GM18868 (cell line): Measurements from ENCODE around the gene PLPPR4.
"Not testable (repeated sequence)": the region's sequence is repeated elsewhere in the genome, so short reads cannot be mapped to it uniquely, and the experiment has no call there.

Source experiments
- ATAC-seq: cut with Tn5 transposase; IDR thresholded peaks from one replicate; pipeline ENCODE4 v1.9.1; 2021; ENCODE audit warnings: mild to moderate bottlenecking, moderate library complexity; ENCODE audit not compliant: unreplicated experiment

Gene PLPPR4

DNA sequence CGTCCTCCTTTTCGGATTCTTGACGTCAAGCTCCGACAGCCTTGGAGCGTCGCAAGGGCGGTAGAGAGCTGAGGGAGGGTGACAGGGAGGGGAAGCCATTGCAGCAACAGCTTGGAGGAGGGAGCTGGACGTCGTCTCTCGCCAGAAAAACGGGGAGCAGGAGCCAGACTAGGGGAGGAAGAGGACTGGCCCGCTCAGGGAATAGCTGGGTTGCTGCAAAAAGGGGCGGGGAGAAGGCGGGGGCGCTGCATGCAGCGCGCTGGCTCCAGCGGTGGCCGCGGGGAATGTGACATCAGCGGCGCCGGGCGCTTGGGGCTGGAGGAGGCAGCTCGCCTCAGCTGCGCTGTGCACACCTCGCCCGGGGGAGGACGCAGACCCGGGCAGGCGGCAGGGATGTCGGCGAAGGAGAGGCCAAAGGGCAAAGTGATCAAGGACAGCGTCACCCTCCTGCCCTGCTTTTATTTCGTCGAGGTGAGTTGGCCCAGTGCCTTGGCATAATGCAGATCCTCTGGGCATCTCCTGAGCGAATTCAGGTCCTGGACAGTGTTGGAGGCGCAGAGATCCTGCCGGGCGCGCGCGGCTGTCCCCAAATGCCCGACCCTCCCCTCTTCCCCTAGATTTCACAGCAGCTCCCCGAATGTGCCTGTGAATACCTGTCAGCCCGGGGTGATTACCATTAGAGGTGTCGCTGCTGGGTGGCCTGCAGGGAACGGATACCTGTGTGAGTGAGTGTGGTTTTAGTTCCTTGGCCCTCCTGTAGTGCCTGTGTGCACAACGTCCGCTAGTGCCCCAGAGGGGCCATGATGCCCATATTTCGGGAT lies at the start of gene PLPPR4:
Gene PLPPR4 (plus strand): TSS at position 292 of the 821 bp plus-strand sequence. CDS start 102 bp downstream, at position 394.
- ATAC-seq, result no peak

DNA sequence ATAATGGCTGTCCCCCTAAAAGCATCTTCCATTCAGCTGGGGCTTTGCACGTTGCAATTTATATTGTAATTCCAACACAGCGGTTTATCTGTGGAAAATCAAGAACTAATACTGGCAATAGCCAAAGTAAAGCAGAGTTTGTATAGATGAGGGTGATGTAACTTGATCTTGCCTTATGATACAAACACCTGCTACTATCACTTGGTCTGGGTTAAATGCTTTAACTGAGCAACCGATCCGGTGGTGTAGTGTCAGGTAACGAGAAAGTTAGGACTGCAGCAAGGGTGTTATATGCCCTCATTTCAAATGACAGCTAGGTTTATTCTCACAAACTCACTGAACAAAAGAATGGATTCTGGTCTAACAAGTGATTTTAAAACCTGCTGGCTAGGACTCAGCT lies 47.3 kb upstream of the PLPPR4 start:
- no peak for ATAC-seq

DNA sequence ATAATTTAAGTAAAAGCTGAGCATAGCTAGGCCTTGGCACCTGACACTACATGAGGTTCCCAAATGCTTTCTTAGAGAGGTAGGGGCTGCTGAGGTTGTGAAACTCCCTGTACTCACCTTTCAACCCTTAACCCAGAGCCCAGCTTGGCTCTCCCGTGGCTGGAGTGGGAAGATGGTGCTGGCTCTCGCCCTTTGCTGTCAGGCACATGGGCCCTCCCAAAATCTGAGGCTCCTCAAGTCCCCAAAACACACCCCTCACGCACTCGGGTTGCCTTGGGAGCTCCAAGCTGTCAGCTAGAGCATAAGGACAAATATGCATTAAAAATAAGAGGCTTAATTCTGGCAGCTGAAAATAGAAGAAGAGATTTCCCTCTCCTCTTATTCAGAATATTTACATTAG lies 46.7 kb upstream of the PLPPR4 start:
- ATAC-seq, result no peak

- ATAC-seq, result peak; percentile 65
These were observed 45.7 kb upstream of the PLPPR4 start for GRCh38 chr1:99218572-99218971.

DNA sequence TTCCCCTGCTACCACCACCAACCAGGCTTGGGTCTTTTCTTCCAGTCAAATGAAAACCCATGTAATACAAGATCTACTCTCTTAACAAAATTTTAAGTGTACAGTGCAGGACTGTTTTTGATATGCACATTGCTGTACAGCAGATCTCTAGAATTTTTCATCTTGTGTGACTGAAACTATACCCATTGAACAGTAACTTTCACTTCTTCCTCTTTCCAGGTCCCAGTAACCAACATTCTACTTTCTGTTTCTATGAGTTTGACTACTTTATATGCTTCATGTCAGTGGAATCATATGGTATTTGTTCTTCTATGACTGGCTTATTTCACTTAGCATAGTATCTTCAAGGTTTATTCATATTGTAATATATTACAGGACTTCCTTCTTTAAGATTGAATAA lies 45.3 kb upstream of the PLPPR4 start:
- peak; percentile 98 for ATAC-seq

GRCh38 chr1:99227056-99227897 lies 37.0 kb upstream of the PLPPR4 start:
- no peak for ATAC-seq

DNA sequence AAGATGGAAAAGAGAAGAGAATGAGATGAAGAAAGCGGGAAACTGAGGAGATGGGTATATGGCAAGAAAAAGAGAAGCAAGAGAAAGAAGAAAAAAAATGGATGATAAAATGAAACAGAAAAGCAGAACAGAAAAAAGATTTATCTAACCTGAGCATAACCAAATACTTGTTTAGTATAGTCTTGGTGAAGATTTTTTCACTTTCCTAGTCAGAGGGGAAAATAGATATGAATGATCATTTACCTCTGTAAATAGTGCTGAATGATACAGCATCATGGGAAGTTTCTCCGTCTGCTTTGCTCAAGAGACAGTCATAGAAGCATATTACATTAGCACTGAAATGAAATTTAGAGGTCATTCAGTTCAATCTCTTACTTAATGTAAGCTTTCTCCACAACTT lies 36.1 kb upstream of the PLPPR4 start:
- peak; percentile 97 for ATAC-seq

DNA sequence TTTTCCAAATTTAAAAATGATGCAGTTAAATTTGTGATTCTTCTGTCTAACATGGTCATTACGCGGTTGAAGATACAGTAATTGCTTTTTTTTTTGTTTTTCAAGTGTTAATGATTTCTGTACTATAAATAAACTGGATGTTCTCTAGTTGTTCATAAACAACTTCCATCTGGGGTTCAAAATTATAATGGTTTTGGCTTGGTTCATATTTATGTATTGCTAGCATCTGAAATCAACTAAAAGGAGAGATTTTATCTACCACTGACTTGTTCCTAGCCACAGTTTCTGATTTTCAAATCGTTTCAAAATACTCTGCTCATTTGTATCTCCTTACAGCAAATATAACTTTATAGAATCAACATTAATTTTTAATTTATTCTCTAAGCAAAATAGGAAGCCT lies 35.2 kb upstream of the PLPPR4 start:
- no peak for ATAC-seq

DNA sequence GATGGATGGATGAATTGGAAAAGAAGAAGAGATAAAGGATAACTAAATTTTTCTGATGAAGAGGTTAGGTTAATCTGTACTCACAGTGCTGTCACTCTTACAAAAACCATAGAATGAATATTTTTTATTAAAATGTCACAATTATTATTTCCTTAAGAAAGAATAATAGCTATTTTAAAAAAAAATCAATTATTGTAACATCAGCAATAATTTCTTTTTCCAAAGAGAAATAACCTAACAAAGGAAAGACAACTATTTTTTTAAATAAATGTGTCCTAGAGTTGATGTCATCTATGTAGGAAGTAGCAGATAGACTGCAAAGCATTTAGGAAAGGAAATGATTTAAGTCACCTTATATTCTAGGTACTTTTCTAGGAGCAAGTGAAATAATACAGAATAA lies 33.6 kb upstream of the PLPPR4 start:
- ATAC-seq, result no peak

DNA sequence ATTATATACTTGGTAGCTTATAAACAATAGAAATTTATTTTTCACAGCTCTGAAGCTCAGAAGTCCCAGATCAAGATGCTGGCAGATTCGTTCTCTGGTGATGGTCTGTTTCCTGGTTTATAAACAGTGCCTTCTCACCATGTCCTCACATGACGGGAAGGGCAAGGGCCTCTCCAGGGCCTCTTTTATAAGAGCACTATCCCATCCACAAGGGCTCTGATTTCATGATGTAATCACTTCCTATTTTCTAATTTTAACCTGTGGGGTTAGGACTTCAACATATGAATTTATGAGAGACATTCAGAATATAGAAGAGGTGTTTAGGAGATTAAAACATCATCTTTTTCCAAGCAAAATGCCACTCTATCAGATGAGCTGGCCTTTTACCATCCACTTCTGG lies 32.1 kb upstream of the PLPPR4 start:
- no peak for ATAC-seq

DNA sequence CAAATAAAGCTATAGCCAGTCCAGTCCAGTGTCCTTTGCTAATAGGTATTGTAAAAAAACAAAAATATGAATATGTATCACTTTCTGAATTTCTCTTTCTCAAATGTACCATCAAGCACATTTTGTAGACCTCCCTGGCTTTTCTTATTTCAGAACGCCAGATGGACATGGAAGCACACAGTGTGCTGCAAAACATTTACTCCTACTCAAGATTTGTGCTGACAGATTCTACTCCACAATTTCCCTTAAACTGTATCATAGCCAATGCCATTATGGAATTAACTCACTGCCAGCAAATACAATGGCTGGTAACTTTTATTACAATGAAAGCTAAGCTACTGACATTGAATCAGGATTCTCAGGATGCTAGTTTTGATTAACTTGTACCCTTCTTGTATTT lies 30.8 kb upstream of the PLPPR4 start:
- ATAC-seq, result no peak

- ATAC-seq, result no peak
These were observed 27.5 kb upstream of the PLPPR4 start for GRCh38 chr1:99236756-99237155.

GRCh38 chr1:99239690-99240089 lies 24.6 kb upstream of the PLPPR4 start:
- no peak for ATAC-seq

- no peak for ATAC-seq
These were observed 23.7 kb upstream of the PLPPR4 start for GRCh38 chr1:99240621-99241020.

DNA sequence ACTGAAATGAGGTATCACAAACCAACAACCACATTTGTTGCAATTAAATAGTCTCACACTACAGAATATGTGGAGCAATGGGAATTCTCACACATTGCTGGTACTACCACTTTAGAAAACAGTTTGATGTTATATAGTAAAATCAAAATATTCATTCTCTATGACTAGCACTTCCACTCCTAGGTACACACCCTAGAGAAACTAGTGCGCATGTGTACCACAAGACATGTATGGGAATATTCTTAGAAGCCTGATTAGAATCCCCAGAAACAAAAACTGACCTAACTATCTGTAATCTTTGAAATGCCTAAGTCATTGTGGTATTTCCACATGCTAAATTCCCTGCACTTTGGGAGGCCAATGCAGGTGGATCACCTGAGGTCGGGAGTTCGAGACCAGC lies 18.1 kb upstream of the PLPPR4 start:
- ATAC-seq, result no peak

- no peak for ATAC-seq
These were observed 17.1 kb upstream of the PLPPR4 start for GRCh38 chr1:99247199-99247598.

DNA sequence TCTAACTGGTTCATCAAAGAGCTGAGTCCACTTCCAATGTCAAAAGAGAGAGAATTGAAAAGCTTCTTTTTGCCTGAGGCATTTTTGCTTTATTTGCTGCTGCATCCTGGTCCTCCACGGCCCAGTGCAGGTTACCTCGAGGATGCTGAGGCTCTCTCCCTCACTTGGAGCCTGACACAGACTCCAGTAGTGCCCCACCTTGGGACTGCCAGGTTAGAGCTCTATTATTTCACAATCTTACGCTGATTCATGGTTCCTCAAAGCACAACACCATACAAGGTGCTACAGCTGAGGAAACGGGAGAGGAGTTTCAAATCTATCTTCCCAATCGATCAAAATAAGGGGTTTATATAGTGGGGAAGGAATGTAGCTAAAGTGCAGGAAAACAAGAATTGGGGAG lies 13.6 kb upstream of the PLPPR4 start:
- no peak for ATAC-seq

DNA sequence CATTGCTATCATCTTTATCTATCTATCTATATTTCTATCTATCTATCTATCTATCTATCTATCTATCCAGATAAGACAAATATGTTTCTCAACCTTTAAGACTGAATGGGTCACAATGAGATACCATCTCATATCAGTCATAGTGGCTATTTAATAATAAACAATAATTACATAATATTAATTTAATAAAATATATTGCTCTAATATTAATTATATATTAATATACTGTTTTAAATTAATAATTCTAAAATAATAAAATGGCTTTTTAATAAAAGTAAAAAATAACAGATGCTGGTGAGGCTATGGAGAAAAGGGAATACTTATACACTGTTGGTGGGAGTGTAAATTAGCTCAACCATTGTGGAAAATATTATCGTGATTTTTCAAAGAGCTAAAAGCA lies 13.0 kb upstream of the PLPPR4 start:
- no peak for ATAC-seq

DNA sequence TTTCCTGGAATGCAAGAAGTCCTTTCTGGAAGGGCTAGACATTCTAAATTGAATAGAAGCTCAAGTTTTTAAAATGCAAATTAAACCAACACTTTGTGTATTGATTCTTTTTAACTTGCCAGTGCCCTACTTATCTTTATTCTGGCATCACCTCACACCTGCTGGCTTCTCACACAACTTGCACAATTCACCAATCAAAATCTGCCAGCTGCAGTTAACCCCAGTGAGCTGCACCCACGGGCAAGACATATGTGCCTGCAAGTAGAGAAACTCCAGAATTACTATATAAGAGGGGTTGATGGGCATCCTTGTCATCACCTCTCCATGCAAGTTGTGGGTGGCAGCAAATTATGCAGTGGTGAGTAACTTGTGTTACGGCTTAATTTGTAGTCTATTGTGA lies 11.7 kb upstream of the PLPPR4 start:
- ATAC-seq, result no peak

- ATAC-seq, result not testable (repeated sequence)
These were observed 3.9 kb upstream of the PLPPR4 start for GRCh38 chr1:99260402-99260801.

- no peak for ATAC-seq
These were observed 832 bp downstream of the PLPPR4 start for GRCh38 chr1:99265124-99265523.

GRCh38 chr1:99266726-99267125 lies 2.4 kb downstream of the PLPPR4 start:
- no peak for ATAC-seq
